Measurements from ENCODE around the gene CDK5RAP1.

CDK5RAP1 gene

DNA sequence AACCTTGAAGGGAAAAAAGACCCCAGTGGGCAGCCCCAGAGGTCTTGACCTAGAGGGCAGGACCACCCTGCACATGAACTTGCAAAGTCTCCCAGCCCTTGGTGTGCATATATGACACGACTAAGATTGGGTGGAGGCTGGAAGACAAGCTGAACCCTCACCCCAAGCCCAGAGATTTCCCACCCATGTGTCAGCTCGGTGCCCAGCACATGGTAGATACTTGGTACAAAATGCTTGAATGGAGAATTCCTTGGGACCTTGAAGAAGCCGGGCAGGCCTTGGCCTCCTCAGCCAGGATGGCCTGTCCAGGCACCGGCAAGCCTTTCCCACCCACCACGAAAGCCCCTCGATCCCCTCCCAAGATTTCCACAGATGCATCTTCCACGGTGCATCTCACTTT is 67.7 kb downstream of the CDK5RAP1 start:
- DNase-seq (ENCODE audit: low spot score), result no peak

DNA sequence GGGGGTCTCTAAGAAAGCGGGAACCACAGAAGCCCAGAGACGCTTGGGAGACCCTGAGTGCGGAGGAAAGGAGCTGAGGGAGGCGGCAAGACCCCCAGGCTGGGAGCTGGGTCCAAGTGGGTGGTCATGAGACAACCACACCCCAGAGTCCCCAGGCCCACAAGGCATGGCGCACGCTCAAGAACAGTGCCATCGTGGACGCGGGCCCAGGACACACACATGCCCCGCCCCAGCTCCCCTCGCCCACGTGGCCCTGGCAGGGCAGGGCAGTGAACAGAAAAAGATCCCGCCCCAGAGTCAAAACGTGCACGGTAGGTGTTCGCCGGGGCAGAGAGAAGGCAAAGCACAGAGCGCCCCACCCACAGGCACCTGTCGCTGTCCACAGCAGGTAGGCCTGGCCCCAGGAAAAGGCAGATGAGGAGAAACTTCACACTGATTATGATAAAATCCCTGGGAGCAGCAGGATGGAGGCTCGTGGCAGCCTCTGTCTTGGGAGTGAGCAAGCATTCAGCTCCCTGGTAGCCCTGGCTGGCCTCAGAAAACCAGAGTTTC is 68.3 kb downstream of the CDK5RAP1 start:
- no peak for DNase-seq (ENCODE audit: low spot score)

DNA sequence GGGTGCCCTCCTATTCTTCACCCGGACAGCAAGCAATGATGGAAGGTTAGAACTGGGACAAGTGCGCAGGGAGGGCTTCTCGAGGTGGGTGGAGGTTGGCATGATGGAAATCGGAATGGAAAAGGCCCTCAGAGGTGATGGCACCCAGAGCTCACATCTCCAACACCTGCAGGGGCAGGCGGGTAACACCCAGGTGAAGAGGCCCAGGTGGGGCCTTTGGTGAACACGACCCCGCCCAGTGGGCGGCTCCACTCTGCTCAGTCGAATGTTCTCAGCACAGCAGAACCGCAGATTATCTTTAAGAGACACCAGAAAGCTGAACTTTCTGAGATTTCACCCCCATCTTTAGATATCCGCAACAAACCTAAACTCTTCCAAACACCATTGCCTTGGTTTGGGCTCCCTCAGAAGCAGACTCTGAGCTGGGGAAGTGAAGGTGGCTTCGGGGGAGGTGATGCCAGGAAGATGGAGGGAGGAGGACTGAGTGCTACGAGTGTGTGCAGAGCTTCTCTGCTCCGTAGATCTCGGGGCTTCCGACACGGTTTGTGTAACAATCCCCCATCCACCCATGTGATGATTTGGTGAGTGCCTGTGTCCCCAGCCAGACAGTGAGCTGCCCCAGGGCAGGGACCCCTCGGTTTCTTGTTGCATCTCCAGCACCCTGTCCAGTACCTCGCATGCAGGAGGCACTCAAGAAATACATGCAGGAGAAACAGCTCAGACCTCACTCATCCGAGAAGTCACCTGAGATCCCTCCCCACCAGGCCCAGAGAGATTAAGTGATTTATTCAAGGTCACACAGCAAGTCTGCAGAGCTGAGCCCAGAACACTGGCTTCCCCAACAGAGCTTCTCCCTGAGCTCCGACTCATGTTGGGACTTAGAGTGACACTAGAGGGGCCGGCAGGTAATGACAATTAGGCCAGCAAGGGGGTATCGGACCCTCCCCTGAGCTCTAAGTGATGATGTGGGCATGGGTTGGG is 72.9 kb downstream of the CDK5RAP1 start:
- DNase-seq (ENCODE audit: low spot score), result no peak

DNA sequence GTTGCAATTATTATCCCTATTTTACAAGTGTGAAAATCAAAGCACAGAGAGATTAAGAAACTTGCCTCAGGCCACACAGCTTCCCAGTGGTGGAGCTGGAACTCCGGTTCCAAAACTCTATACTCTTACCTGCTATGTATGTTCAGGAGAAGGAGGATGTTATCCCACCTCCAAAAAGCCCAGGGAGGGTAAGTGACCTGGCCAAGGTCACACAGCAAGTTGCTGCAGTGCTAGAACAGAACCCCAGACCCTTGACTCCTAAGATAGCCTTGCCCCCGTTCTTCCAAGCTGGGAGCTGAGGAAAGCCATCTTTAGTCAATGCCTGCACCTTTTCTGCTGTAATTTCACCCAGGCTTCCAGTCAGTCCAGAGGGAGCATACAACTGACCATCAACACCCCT is 76.0 kb downstream of the CDK5RAP1 start:
- no peak for DNase-seq (ENCODE audit: low spot score)

DNA sequence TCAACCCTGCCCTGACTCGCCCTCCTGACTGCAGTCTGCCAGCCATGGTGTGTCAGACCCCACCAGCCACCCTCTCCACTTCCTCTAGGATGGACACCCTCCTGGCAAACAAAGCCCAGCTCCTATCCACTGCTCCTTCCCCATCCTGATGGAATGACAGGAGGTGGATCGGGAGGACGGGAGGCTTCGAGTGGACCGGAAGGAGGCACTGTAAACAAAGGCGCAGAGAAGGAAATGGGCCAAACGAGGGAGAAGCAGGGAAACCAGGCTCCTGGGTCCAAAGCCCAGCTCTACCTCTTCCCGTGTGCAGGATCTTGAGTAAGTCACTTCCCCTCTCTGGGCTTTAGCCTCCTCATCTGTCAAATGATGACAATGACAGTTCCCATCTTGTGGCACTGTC is 78.1 kb downstream of the CDK5RAP1 start:
- DNase-seq (ENCODE audit: low spot score), result no peak

DNA sequence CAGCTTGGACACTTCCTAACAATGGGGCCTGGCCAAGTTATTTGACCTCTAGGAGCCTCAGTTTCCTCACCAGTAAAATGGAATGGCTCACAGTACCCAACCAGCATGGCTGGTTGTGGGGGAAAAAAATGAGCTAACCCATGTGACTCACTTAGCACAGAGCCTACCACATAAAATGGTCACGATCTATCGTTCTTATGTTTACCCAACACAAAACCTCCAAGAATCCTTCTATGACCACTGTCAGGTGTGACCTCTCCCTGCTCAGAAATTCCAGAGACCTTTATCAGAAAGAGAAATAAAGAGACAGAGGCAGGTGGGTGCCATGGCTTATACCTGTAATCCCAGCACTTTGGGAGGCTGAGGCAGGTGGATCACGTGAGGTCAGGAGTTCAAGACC is 78.9 kb downstream of the CDK5RAP1 start:
- no peak for DNase-seq (ENCODE audit: low spot score)

DNA sequence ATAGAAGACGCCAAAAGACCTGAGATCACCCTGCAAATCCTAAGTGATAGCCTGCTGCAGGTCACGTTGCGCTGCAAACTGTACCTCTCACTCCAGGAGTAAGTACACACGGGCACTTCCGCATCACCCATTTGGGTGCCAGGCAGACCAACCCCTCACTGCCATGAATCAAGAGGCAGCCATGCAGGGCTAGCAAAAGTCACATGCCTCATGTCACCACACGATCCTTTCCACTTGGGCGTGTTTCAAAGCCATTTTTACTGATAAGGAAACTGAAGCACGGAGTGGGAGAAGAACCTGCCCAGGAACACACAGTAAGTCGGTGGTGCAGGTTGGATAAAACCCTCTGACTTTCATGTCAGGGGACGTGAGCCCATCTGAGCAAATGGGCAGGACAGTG is 81.3 kb downstream of the CDK5RAP1 start:
- DNase-seq (ENCODE audit: low spot score), result no peak

DNA sequence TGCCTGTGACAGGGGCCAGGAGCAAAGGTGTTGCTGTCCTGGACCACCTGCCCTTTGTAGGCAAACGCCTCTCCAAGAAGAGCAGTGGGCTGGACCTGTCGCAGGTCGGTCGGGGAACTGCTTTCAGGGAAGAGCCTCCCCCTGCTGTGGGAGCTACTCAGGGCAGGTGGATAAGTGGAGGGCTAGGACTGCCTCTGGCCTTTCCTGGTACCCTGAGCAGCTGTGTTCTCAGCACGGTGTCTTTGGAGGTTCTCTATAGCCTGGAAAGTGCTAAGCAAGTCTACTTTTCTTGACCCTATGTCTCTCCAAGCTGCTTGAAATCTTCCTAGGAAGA is 83.3 kb downstream of the CDK5RAP1 start:
- no peak for DNase-seq (ENCODE audit: low spot score)

DNA sequence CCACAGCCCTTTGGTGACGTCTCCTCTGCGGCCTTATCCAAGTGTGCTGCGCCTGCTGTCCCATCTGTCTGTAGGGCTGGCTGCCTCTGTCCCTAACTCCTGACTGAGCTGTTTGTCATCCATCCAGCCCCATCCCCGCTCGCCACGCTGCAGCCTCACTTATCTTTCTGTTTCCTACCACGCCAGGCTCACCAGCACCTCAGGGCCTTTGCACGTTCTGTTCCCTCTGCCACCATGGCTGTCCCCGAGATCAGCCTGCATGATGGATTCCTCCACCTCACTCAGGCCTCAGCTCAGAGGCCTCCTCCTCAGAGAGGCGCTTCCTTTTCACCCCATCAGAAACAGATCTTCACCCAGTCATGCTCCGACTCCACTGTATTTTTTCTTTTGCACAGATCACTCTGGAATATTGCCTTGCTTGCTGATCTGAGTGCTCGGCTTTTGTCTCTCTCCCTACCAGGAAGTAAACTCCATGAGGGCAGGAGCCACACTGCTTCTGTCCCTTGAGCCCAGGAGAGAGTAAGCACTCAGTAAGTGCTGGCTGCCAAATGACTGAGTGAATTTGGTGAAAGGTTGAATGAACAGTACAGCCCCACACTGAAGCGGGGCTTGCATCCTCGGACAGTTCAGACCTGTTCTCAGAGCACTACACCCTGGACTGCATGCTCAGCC is 83.8 kb downstream of the CDK5RAP1 start:
- DNase-seq (ENCODE audit: low spot score), result no peak

DNA sequence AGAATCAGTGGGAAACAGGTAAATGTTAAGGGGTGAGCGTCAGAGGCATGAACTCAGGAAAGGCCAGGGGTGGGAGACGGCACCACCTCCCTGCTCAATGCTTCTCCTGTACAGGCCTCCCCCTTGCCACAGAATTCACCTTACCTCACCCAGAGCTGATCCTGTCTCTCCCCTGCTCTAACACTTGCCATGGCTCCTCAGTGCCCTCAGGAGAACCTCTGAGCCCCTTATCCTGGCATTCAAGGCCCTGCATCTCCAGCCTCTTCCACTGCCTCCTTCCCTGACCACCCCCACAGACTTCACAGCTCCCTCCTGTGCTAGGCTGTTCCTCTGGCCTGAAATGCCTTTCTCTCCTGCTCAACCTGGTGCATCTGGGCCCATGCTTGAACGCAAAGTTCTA is 84.4 kb downstream of the CDK5RAP1 start:
- DNase-seq (ENCODE audit: low spot score), result no peak

DNA sequence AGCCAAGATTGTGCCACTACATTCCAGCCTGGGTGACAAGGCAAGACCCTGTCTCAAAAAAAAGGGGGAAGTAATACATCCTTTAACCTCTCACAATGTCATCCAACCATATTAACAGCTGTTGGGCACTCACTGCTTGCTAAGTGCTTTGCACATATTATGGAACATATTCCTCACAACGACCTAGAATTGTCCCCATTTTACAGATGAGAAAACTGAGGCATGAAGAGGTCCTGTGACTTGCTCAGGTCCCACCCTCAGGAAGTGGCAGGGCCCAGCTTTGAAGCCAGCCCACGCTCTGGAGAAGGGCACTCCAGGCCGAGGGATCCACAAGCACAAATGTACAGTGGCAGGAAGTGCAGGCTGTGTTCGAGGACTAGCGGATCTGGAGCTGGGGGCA is 85.0 kb downstream of the CDK5RAP1 start:
- no peak for DNase-seq (ENCODE audit: low spot score)

DNA sequence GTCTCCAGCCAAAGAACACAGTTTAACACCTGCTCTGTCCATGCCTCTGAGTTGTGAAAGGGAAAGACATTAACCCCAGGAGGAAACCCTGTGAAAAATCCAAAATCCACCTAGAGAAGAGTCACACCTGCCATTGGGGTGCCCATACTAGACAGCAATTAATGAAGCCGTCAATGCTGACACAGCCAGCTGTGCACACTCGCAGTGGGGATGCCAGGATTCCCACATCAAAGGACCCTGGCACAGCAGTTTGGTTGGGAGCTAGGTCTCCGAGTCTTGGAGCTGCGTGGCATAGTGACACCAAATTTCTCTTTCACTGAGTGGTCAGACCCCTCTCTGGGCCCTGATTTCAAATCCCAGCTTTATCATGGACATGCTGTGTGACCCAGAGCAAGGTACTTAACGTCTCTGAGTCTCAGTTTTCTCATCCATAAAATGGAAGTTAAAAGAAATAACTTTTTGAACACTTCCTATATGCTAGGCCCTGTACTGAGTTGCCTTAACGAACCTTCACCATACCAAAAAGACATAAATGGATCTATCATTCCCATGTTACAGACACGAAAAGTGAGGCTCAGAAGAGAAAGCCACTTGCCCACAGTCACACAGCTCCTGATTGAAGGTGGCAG is 87.5 kb downstream of the CDK5RAP1 start:
- DNase-seq (ENCODE audit: low spot score), result no peak

DNA sequence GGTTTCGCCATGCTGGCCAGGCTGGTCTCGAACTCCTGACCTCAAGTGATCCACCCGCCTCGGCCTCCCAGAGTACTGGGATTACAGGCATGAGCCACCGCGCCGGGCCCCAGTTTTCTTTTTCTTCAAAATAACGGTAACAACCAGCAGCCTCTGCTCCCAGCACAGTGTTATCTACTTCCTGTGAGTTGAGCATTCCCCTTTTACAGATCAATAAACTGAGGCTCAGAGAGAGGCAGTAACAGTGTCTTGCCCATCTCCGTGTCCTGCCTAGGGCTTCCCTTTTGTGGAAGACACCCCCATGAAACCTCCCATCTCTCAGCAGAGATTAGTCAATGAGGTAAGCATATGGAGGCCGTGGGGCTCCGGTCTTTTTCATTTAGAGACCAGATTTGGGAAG is 88.7 kb downstream of the CDK5RAP1 start:
- no peak for DNase-seq (ENCODE audit: low spot score)

DNA sequence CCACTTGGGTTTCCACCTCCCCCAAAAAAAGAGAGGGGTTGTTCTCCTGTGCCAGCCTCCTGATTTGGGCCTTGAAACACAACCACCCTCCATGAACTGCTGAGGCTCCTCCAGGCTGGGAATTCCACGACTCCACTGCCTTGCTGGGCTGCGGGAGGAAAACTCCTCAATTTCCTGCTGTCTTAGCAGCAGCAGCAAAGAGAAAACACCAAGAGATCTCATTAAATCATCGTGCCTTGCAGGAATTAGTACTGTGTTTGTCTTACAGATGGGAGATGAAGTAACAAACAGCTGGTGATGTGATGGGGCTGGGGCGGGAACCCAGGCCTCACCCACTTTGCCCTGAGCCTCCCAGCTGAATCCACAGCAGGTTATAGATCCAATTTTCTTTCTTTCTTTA is 89.3 kb downstream of the CDK5RAP1 start:
- no peak for DNase-seq (ENCODE audit: low spot score)

DNA sequence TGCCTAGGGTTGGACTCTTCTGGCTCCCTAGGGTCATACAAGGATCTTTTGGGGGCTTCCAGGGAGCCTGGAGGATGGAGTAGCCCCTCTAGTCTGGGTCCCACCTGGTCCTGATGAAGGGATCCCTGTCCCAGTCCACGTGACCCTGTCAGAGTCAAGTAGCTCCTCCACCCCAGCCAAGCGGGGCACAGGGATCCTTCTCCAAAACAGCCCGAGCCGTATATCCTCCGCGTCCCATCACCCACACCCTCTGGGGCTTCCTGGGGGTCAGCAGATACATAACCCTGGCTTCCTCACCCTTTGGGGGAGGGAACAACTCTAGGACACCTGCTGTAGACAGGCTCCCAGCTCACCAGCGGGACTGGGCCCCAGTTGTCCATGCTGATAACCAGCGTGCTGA is 90.3 kb downstream of the CDK5RAP1 start:
- no peak for DNase-seq (ENCODE audit: low spot score)

DNA sequence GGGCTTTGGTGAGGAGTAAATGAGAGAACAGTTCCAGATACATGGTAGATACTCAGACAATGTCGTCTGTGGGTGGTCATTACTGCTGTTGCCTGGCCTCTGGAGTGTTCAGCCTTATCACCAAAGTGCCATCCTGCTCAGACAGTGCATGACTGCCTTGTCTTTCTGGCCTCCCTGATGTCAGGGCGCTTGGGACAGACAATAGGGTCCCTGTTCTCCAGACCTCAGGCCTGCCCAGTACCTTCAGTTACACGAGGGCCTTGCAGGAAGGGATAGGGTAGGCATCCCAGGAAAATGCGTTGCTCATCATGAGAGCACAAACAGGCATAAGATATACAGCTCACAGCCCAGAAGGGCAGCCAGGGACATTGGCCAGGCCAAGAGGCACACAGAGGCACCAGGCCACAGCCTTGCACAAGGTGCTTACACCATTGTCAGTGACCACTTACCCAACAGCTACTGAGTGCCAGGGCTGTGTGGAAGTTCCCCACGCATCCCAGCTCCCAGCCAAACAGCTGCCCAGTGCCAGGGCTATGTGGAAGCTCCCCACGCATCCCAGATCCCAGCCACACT is 90.9 kb downstream of the CDK5RAP1 start:
- DNase-seq (ENCODE audit: low spot score), result no peak

DNA sequence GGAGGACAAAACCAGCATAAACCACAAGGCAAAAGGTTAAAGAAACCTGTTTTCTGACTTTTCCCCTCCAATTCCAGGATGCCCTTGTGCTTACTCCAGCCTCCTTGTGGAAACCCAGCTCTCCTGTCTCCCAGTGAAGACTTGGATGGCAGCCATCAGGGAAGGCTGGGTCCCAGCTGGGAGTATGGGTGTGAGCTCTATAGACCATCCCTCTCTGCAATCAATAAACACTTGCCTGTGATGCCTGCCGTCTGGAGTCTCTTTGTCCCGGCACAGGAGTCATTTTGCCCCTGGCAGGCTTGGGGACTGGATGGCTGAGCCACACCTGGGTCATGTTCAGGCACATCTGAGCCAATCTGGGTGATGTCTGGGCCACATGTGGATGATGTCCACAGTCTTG is 91.7 kb downstream of the CDK5RAP1 start:
- DNase-seq (ENCODE audit: low spot score), result no peak
